ENCODE results near the gene BMP7. TPM values are rescaled to one million over a fixed set of nuclear protein-coding genes. Genes with fewer than 3 reads are reported as not detected.
A peak's percentile ranks its signal among the peaks of the same experiment; 100 is the strongest.

The BMP7 gene
- total and polyA plus RNA-seq, 9 of the 15 experiments (the other 6 are each of a cell fraction or from before 2014, with no cell fraction given), result 0.18 TPM; not detected in 8

GRCh38 chr20:57188056-57188455 is 78.4 kb downstream of the BMP7 start:
- Histone ChIP-seq H3K4me3 (no peak overlapping the region), H3K9ac (ENCODE audit: insufficient read depth in 1 of 2, low read depth in 2 of 2, low read length in 2 of 2) (no peak overlapping the region), H3K9me1 (ENCODE audit: control insufficient read depth, insufficient read depth, low read length) (peaks cover 2% of the 10 kb centered on the region), H3K9me3 (replicated peaks; ENCODE audit: control insufficient read depth, insufficient read depth, low read depth, low read length) (no peaks in the 10 kb centered on the region), H3K27ac (ENCODE audit: extremely low read depth, low read depth, low read length) (no peak overlapping the region), H2AFZ (ENCODE audit: low read depth, low read length) (no peak overlapping the region), H4K20me1 (replicated peaks; ENCODE audit: control insufficient read depth, insufficient read depth, low read length) (peaks cover 7% of the 10 kb centered on the region; the same call in 1 of the 2 replicates), H3K36me3 (ENCODE audit: control insufficient read depth, insufficient read depth, low read length) (no peaks in the 10 kb centered on the region), H3K27me3 (ENCODE audit: control insufficient read depth in 2 of 2, insufficient read depth in 2 of 2, low read length in 2 of 2) (peaks cover 22 to 61% of the 10 kb centered on the region in 2 experiments; a peak in 4 of 5 replicates), H3K4me1 (replicated peaks in 1 of 2; ENCODE audit: control insufficient read depth in 2 of 2, insufficient read depth in 2 of 2, low read length in 2 of 2) (no peaks in the 10 kb centered on the region), H3K4me2 (ENCODE audit: insufficient read depth, low read length) (no peak overlapping the region), H3K79me2 (ENCODE audit: control insufficient read depth, insufficient read depth, low read length) (no peaks in the 10 kb centered on the region)
- intact Hi-C loops (cut with micrococcal nuclease), result no loop called here
- BruUV-seq (replicated peaks), result no TSS peak
- ATAC-seq, result no peak
- TF ChIP-seq ZBTB11 (CRISPR knock-in tag; IDR thresholded peaks at IDR 0.05), result peak in 1 of 3 experiments; percentile 64; a peak in 1 of 6 replicates
- TF ChIP-seq ARID3A (IDR thresholded peaks at IDR 0.05; ENCODE audit: borderline replicate concordance, low read depth, low read length), result no peak
- ChIA-PET CTCF (ENCODE audit: low intra/inter-chr PET ratio) (no interaction called here), POLR2A (no interaction called here)
- DNase-seq (ENCODE audit: extremely low read depth in 1 of 4, low spot score in 3 of 4), result no peak
- in situ Hi-C loops (cut with MboI), result no loop called here
- under 1% methylated on average over 9 of the region's 9 CpGs for WGBS (ENCODE audit: insufficient coverage, low coverage, missing lambda C conversion rate)
- no peak for FAIRE-seq

Measured in K562 (cell line).